BJ (cell line): Measurements from ENCODE around the gene KRTAP5-8. TPM values are rescaled to one million over a fixed set of nuclear protein-coding genes. Genes with fewer than 3 reads are reported as not detected.

ENCODE experiments used
- CTCF ChIA-PET: fragments of 350-600 bp; formaldehyde crosslinking; extraction: SDS; loops from one replicate; lab custom pipeline; 2021; ENCODE audit warnings: antibody characterized with exemption, inconsistent platforms; lab: Yijun Ruan, JAX
- POLR2A ChIA-PET: fragments of 300-600 bp; sonication (Branson Sonifier 250); formaldehyde crosslinking; extraction: SDS; loops from one replicate; lab custom pipeline; 2021; ENCODE audit warnings: antibody characterized with exemption; lab: Charles Lee
- DNase-seq: peaks from one replicate; pipeline ENCODE4 v3.0.0-alpha.2; 2011; ENCODE audit warnings: low read depth
- H3K27me3 ChIP-seq: 2 replicates; pipeline ENCODE4 v1.6.0; 2011; ENCODE audit warnings: low read length; ENCODE audit not compliant: control insufficient read depth, insufficient read depth
- H3K36me3 ChIP-seq: 2 replicates; pipeline ENCODE4 v1.5.1; 2011; ENCODE audit warnings: low read length; ENCODE audit not compliant: control insufficient read depth, insufficient read depth
- H3K4me3 ChIP-seq: 2 replicates; pipeline ENCODE4 v1.5.1; 2011; ENCODE audit warnings: low read depth, mild to moderate bottlenecking, control low read depth, low read length
- CTCF ChIP-seq: IDR thresholded peaks from 2 replicates; pipeline ENCODE4 v1.5.1; 2011; ENCODE audit warnings: low read depth, mild to moderate bottlenecking, control low read depth, inconsistent platforms, low read length, moderate library complexity; ENCODE audit not compliant: insufficient read depth
- polyA plus RNA-seq: library from polyadenylated mRNA; depleted of rRNA; stranded (reverse); fragments of >200 nt; gene quantifications from 2 replicates; pipeline ENCODE4 v1.2.3, GENCODE V29; 2011

Gene KRTAP5-8
- polyA plus RNA-seq, 1 experiment, result not detected

GRCh38 chr11:71491531-71491930, 46.3 kb upstream of the KRTAP5-8 start:
- ChIA-PET CTCF (no interaction called here), POLR2A (no interaction called here)
- no peak for TF ChIP-seq CTCF
- peaks cover 32% of the 10 kb centered on the region for H3K36me3 ChIP-seq
- DNase-seq, result no peak
- H3K4me3 ChIP-seq, result no peak overlapping the region
- no peaks in the 10 kb centered on the region for H3K27me3 ChIP-seq

- CTCF ChIA-PET, result no interaction called here
Observed at GRCh38 chr11:71491940-71492339, 45.9 kb upstream of the KRTAP5-8 start.

GRCh38 chr11:71495286-71496230, 42.3 kb upstream of the KRTAP5-8 start:
- POLR2A ChIA-PET, result no interaction called here
- CTCF ChIA-PET, result no interaction called here
- H3K4me3 ChIP-seq, result no peak overlapping the region
- no peak for TF ChIP-seq CTCF
- no peaks in the 10 kb centered on the region for H3K27me3 ChIP-seq
- H3K36me3 ChIP-seq, result peaks cover 41% of the 10 kb centered on the region
- no peak for DNase-seq

More at GRCh38 chr11:71491940-71492339, 45.9 kb upstream of the KRTAP5-8 start:
- no peak for TF ChIP-seq CTCF
- H3K27me3 ChIP-seq, result no peaks in the 10 kb centered on the region
- no peak overlapping the region for H3K4me3 ChIP-seq
- DNase-seq, result no peak
- H3K36me3 ChIP-seq, result peaks cover 32% of the 10 kb centered on the region
- POLR2A ChIA-PET, result no interaction called here

- H3K4me3 ChIP-seq, result no peak overlapping the region
- DNase-seq, result no peak
- H3K27me3 ChIP-seq, result no peaks in the 10 kb centered on the region
- peaks cover 42% of the 10 kb centered on the region for H3K36me3 ChIP-seq
- ChIA-PET POLR2A (no interaction called here), CTCF (no interaction called here)
- TF ChIP-seq CTCF, result no peak
Observed at GRCh38 chr11:71496421-71496820, 41.4 kb upstream of the KRTAP5-8 start.

GRCh38 chr11:71498091-71498490, 39.7 kb upstream of the KRTAP5-8 start:
- no peak for DNase-seq
- no peak for TF ChIP-seq CTCF
- ChIA-PET CTCF (interaction anchor here (0.6 kb wide), 1 partner anchor 1015 kb away, joined by 6 read pairs; no protein-coding TSS in a partner anchor), POLR2A (no interaction called here)
- Histone ChIP-seq H3K36me3 (peaks cover 38% of the 10 kb centered on the region), H3K27me3 (no peaks in the 10 kb centered on the region), H3K4me3 (no peak overlapping the region)
